ENCODE measurements around the gene MAP6.
"Not testable (repeated sequence)": the region's sequence is repeated elsewhere in the genome, so short reads cannot be mapped to it uniquely, and the experiment has no call there.

The MAP6 gene

GRCh38 chr11:75589933-75590332 lies 78.9 kb downstream of the MAP6 start:
- FAIRE-seq: no peak

- FAIRE-seq: no peak
These were observed 79.8 kb downstream of the MAP6 start for GRCh38 chr11:75589051-75589450.

GRCh38 chr11:75588051-75588481 lies 80.8 kb downstream of the MAP6 start:
- no peak for FAIRE-seq

GRCh38 chr11:75586395-75586794 lies 82.4 kb downstream of the MAP6 start:
- no peak for FAIRE-seq

- no peak for FAIRE-seq
These were observed 83.6 kb downstream of the MAP6 start for GRCh38 chr11:75585293-75585670.

GRCh38 chr11:75584659-75585292 lies 84.1 kb downstream of the MAP6 start:
- not testable (repeated sequence) for FAIRE-seq

GRCh38 chr11:75583718-75584658 lies 84.8 kb downstream of the MAP6 start:
- FAIRE-seq: no peak

- FAIRE-seq: no peak
These were observed 85.7 kb downstream of the MAP6 start for GRCh38 chr11:75582895-75583717.

GRCh38 chr11:75582506-75582894 lies 86.3 kb downstream of the MAP6 start:
- FAIRE-seq: no peak

GRCh38 chr11:75579841-75580240 lies 89.0 kb downstream of the MAP6 start:
- no peak for FAIRE-seq

GRCh38 chr11:75578977-75579376 lies 89.9 kb downstream of the MAP6 start:
- FAIRE-seq: no peak

- FAIRE-seq: no peak
These were observed 91.6 kb downstream of the MAP6 start for GRCh38 chr11:75577207-75577606.

- FAIRE-seq: no peak
These were observed 92.3 kb downstream of the MAP6 start for GRCh38 chr11:75576499-75576918.

GRCh38 chr11:75576017-75576416 lies 92.8 kb downstream of the MAP6 start:
- FAIRE-seq: no peak

GRCh38 chr11:75574698-75575602 lies 93.9 kb downstream of the MAP6 start:
- FAIRE-seq: no peak

GRCh38 chr11:75572744-75573143 lies 96.1 kb downstream of the MAP6 start:
- no peak for FAIRE-seq

GRCh38 chr11:75571625-75572024 lies 97.2 kb downstream of the MAP6 start:
- no peak for FAIRE-seq

GRCh38 chr11:75570559-75571139 lies 98.2 kb downstream of the MAP6 start:
- FAIRE-seq: no peak

GRCh38 chr11:75568616-75569219 lies 100.1 kb downstream of the MAP6 start:
- FAIRE-seq: no peak

GRCh38 chr11:75567971-75568370 lies 100.9 kb downstream of the MAP6 start:
- FAIRE-seq: no peak

GRCh38 chr11:75566763-75567279 lies 102.0 kb downstream of the MAP6 start:
- FAIRE-seq: no peak
